Nephron (organoid): Measurements from ENCODE around the gene PARD3.

Experiments used
- H3K27ac Mint-ChIP-seq, 3 experiments: 2 replicates each; pipeline ENCODE4 v1.8.0; 2020; ENCODE audit warnings: mixed read lengths in 3 of 3, mild to moderate bottlenecking in 2 of 3, moderate library complexity in 1 of 3
- H3K27me3 Mint-ChIP-seq: 2 replicates; pipeline ENCODE4 v1.8.0; 2021; ENCODE audit warnings: low read depth, mild to moderate bottlenecking, moderate library complexity, mixed read lengths
- H3K36me3 Mint-ChIP-seq: 2 replicates; pipeline ENCODE4 v1.8.0; 2020; ENCODE audit warnings: low read depth, mixed read lengths
- H3K4me1 Mint-ChIP-seq: 2 replicates; pipeline ENCODE4 v1.8.0; 2020; ENCODE audit warnings: mixed read lengths
- H3K4me3 Mint-ChIP-seq, 3 experiments: 2 replicates each; pipeline ENCODE4 v1.8.0; 2020; ENCODE audit warnings: mild to moderate bottlenecking in 3 of 3, mixed read lengths in 3 of 3, moderate library complexity in 2 of 3
- H3K9me3 Mint-ChIP-seq: 2 replicates; pipeline ENCODE4 v1.8.0; 2020; ENCODE audit warnings: mixed read lengths
- TF ChIP-seq, protein P1 (sequence below), 3 experiments: fragments of 200-600 bp; sonication (generic); IDR thresholded peaks; one replicate each; pipeline ENCODE4 v1.5.0; 2021; ENCODE audit warnings: antibody characterized with exemption in 3 of 3; ENCODE audit not compliant: unreplicated experiment in 3 of 3

PARD3 gene

DNA sequence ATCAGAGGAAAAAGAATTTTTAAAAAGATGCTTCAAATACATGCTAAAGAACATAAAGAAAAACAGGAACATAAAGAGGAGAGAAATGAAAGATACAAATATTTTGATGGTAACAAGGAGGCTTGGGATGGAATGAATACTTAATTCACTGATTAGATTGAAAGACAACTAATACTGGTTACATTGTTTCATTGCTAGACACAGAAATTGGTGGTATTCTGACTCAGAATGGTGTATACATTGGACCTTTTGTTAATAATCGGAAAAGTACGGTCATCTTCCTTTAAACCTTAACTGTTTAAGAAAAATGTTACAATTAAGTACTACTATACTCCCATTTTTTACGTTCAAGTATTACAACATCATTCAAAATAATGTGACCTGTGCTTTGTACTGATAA lies 567.5 kb downstream of the PARD3 start:
- TF ChIP-seq, protein P1, sequence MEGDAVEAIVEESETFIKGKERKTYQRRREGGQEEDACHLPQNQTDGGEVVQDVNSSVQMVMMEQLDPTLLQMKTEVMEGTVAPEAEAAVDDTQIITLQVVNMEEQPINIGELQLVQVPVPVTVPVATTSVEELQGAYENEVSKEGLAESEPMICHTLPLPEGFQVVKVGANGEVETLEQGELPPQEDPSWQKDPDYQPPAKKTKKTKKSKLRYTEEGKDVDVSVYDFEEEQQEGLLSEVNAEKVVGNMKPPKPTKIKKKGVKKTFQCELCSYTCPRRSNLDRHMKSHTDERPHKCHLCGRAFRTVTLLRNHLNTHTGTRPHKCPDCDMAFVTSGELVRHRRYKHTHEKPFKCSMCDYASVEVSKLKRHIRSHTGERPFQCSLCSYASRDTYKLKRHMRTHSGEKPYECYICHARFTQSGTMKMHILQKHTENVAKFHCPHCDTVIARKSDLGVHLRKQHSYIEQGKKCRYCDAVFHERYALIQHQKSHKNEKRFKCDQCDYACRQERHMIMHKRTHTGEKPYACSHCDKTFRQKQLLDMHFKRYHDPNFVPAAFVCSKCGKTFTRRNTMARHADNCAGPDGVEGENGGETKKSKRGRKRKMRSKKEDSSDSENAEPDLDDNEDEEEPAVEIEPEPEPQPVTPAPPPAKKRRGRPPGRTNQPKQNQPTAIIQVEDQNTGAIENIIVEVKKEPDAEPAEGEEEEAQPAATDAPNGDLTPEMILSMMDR (IDR thresholded peaks at IDR 0.05; ENCODE audit: unreplicated experiment in 3 of 3): no peak
- H3K27me3 Mint-ChIP-seq: no peaks in the 10 kb centered on the region
- H3K4me3 Mint-ChIP-seq: no peak overlapping the region
- no peak overlapping the region for H3K27ac Mint-ChIP-seq
- peaks cover 5% of the 10 kb centered on the region for H3K36me3 Mint-ChIP-seq
- H3K9me3 Mint-ChIP-seq: no peaks in the 10 kb centered on the region
- H3K4me1 Mint-ChIP-seq: no peaks in the 10 kb centered on the region

DNA sequence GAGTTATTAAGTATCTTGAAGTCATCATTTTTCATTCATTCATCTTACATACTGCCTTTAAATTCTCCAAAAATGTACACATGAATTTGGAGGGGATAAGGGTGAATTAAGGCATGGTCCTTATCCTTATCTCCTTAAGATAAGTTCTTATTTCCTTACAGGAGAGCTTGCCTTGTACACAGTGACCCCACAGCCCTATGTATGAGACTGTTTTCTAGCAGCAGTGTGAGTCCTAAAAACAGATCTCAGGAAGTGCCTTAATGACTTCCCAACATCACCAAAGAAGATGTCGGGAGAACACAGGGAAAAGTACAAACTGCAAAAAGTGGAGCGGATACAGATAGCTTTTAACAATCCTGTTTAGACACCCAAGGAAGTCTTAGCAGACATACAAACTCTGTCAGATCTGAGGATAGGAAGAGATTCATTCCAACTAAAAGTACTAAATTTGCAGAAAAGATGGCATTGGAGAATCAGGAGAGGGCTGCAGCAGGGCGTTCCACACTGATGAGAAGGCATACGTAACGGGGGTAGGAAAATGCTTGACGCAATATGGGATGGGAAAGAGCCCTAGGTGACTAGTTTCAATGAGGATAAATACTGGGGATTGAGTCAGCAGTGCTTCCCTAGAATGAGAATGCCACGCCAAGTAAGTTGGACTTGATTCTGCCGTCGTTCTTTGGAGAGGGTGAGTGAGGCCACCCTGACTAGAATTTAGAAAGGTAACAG lies 570.2 kb downstream of the PARD3 start:
- Mint-ChIP-seq H3K4me3 (no peak overlapping the region), H3K4me1 (peaks cover 7% of the 10 kb centered on the region), H3K27ac (no peak overlapping the region), H3K27me3 (no peaks in the 10 kb centered on the region), H3K9me3 (peaks cover 6% of the 10 kb centered on the region), H3K36me3 (peaks cover 28% of the 10 kb centered on the region)
- TF ChIP-seq, protein P1 (IDR thresholded peaks at IDR 0.05; ENCODE audit: unreplicated experiment in 3 of 3): no peak

DNA sequence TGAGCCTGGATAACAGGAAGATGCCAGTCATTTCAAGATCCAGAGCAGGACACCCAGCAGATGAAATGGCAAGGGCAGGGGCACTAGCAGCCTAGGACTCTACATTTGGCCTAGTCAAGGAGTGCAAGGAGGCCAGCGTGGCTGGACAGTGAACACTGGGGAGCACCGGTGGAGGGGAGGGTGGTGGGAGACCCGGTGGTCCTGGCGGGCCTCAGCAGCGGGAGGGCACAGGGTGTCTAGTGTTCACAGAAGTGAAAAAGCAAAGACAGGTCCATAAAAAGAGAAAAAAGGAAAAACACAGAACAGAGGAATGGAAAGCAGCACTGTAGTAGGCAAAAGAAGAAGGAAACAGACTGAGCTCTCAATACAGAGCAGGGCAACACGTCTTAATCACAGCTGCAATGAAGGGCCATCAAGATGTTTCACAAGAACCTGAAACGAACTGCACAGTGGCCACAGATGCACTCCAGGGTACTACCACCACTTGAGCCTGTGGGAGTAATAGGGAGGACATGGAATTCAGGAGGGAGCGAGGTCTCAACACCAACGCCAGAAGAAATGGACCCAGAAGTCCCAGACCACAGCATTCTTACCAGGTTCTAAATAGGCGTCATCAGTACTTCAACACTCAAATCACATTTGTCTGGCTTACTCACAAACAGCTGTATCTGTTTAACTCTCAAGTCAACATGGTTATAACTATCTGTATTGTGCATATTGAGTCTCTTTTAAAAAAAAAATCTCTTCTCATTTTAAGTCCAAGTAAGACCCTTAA lies 573.7 kb downstream of the PARD3 start:
- no peaks in the 10 kb centered on the region for H3K27me3 Mint-ChIP-seq
- H3K4me3 Mint-ChIP-seq: no peak overlapping the region
- peaks cover 6% of the 10 kb centered on the region for H3K9me3 Mint-ChIP-seq
- H3K27ac Mint-ChIP-seq: no peak overlapping the region
- TF ChIP-seq, protein P1 (IDR thresholded peaks at IDR 0.05; ENCODE audit: unreplicated experiment in 3 of 3): no peak
- H3K4me1 Mint-ChIP-seq: peaks cover 22% of the 10 kb centered on the region
- peaks cover 31% of the 10 kb centered on the region for H3K36me3 Mint-ChIP-seq

DNA sequence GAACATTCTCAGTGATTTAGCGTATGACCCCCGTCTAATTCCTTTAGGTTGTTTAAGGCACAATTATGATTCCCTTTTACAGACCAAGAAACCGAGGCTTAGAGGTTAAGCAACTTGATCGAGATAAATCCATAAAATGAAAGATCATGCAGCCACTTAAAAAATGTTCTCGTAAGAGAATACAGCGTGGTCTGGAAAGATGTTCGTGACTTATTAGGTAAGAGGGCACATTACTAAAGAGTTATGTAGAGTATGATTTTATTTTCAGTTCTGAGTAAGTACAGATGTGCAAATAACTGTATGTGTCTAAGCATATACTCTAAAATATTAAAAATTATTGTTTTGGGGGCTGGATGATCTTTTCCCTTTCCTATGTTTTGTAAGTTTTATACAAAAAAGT lies 575.1 kb downstream of the PARD3 start:
- Mint-ChIP-seq H3K4me1 (peaks cover 22% of the 10 kb centered on the region), H3K9me3 (peaks cover 6% of the 10 kb centered on the region), H3K36me3 (peaks cover 31% of the 10 kb centered on the region), H3K4me3 (no peak overlapping the region), H3K27ac (no peak overlapping the region), H3K27me3 (no peaks in the 10 kb centered on the region)
- TF ChIP-seq, protein P1 (IDR thresholded peaks at IDR 0.05; ENCODE audit: unreplicated experiment in 3 of 3): no peak

DNA sequence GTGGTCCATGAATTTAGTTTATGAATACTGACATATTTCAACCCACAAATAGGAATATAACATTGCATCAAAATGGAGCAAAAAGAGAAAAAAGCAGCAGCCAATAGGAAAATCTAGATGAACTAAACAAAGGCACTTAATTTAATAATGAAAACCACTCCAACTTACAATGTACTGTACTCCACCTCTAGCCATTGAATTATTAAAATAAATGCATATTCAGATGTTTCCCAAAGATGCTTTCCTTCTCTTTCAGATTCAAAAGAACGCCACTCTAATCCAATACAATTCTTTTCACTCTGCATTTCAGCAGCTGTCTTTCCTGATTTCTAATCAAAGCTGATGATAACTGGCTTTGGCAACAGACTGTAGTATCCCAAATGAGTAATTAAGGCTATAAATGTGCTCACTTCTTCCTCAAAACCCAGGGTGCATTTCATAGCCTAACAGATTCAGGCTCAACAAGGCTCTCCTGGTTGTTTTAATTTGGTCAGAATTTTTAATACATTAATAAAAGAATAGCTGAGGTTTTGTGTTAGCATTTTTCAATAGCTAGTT lies 577.1 kb downstream of the PARD3 start:
- Mint-ChIP-seq H3K27me3 (no peaks in the 10 kb centered on the region), H3K27ac (no peak overlapping the region), H3K9me3 (peaks cover 6% of the 10 kb centered on the region), H3K36me3 (peaks cover 25% of the 10 kb centered on the region), H3K4me1 (peaks cover 22% of the 10 kb centered on the region), H3K4me3 (no peak overlapping the region)
- TF ChIP-seq, protein P1 (IDR thresholded peaks at IDR 0.05; ENCODE audit: unreplicated experiment in 3 of 3): no peak
